ENCODE measurements around the gene MYH6. TPM values are rescaled to one million over a fixed set of nuclear protein-coding genes. Genes with fewer than 3 reads are reported as not detected.
"Not testable (repeated sequence)": the region's sequence is repeated elsewhere in the genome, so short reads cannot be mapped to it uniquely, and the experiment has no call there.

The MYH6 gene
- polyA plus RNA-seq, 1 donor, result 0.03 TPM

DNA sequence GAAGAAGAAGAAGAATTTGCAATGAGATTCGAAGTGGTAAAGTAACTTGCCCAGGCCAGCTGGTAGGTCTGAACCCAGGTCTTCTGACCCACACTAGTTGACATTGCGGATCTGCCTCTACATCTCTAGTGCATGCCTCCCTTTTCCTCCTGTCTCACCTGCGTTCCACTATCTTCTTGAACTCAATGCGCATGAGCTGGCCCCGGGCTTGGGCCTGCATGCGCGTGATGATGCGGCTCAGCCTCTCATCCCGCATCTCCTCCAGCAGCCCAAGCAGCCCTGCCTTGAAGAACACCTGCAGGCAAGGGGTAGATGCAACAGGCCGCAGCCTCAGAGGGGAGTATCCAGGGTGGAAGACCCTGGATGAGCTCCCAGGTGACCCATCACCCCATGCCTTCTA, 11.9 kb downstream of the MYH6 start:
- no peak for DNase-seq

DNA sequence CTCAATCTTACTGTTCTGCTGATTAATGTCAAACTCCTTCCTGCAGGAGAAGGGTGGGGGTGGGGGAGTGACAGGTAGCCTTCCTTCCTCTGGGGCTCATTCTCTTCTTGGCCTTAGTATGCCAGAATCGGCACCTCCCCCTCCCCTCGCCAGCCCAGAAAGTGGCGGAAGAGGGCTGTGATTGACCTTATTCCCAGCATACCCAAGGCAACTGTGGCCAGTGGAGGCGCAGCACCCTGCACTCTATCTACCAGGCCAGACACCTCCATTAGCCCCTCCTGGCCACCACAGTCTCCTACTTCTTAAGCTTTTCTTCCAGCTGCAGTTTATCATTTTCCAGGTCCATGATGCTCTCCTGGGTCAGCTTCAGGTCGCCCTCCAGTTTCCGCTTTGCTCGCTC, 15.5 kb downstream of the MYH6 start:
- 60% methylated on average over 1 of the region's 7 CpGs for WGBS (ENCODE audit: insufficient coverage, low lambda C conversion rate)
- H3K9me3 ChIP-seq (ENCODE audit: control insufficient read depth, low read depth, low read length), result no peaks in the 10 kb centered on the region
- no peaks in the 10 kb centered on the region for H3K4me1 ChIP-seq (ENCODE audit: control insufficient read depth, insufficient read depth, low read length)
- DNase-seq, result no peak
- no peaks in the 10 kb centered on the region for H3K36me3 ChIP-seq (ENCODE audit: control insufficient read depth, insufficient read depth, low read length)
- no peak overlapping the region for H3K27ac ChIP-seq (ENCODE audit: low read length)
- peaks cover 3% of the 10 kb centered on the region for H3K27me3 ChIP-seq (ENCODE audit: control insufficient read depth, insufficient read depth, low read length)
- no peak overlapping the region for H3K4me3 ChIP-seq (ENCODE audit: low read length)

More for the DNA sequence above, 11.9 kb downstream of the MYH6 start:
- Histone ChIP-seq H3K36me3 (ENCODE audit: control insufficient read depth, insufficient read depth, low read length) (no peaks in the 10 kb centered on the region), H3K4me3 (ENCODE audit: low read length) (no peak overlapping the region), H3K9me3 (ENCODE audit: control insufficient read depth, low read depth, low read length) (no peaks in the 10 kb centered on the region), H3K4me1 (ENCODE audit: control insufficient read depth, insufficient read depth, low read length) (no peaks in the 10 kb centered on the region), H3K27me3 (ENCODE audit: control insufficient read depth, insufficient read depth, low read length) (peaks cover 3% of the 10 kb centered on the region), H3K27ac (ENCODE audit: low read length) (no peak overlapping the region)
- whole genome bisulfite sequencing (ENCODE audit: insufficient coverage, low lambda C conversion rate), result 100% methylated on average over 1 of the region's 10 CpGs

DNA sequence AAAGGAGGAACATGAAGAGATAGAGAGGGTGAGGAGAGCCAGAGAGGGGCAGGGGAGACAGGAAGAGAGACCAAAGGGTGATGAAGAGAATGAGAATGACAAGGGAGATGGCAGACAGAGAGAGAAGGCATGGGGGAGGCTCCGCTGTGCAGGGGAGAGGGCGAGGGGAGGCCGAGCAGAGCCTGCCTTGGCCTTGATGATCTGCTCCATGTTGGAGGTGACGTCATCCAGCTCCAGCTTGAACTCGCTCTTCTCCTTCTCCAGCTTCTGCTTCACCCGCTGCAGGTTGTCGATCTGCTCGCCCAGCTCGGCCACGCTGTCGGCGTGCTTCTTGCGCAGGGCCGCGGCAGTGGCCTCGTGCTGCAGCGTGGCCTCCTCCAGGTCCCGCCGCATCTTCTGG, 18.2 kb downstream of the MYH6 start:
- not testable (repeated sequence) for H3K4me1 ChIP-seq (ENCODE audit: control insufficient read depth, insufficient read depth, low read length); DNase-seq; H3K9me3 ChIP-seq (ENCODE audit: control insufficient read depth, low read depth, low read length); H3K4me3 ChIP-seq (ENCODE audit: low read length); H3K27ac ChIP-seq (ENCODE audit: low read length); H3K27me3 ChIP-seq (ENCODE audit: control insufficient read depth, insufficient read depth, low read length); H3K36me3 ChIP-seq (ENCODE audit: control insufficient read depth, insufficient read depth, low read length)
- WGBS (ENCODE audit: insufficient coverage, low lambda C conversion rate), result no CpG with 5 or more reads among the region's 19 CpGs

DNA sequence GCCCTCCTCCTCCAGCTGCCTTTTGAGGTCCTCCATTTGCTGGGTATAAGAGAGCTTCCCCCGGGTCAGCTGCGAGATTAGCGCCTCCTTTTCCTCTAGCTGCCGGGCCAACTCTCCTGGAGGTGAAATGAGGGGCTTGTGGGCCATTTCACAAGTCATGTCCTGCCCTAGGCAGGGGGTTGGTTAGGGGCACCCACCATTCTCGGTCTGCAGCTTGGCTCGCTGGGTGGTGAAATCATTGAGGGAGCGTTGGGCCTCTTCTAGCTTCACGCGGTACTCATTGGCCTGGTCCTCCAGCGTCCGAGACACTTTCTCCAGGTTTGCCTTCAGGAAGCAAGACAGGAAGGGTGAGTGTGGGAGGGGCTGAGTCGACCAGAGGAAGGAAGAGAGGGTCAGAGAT, 18.7 kb downstream of the MYH6 start:
- Histone ChIP-seq H3K27ac (ENCODE audit: low read length) (no peak overlapping the region), H3K4me3 (ENCODE audit: low read length) (no peak overlapping the region), H3K9me3 (ENCODE audit: control insufficient read depth, low read depth, low read length) (no peaks in the 10 kb centered on the region), H3K4me1 (ENCODE audit: control insufficient read depth, insufficient read depth, low read length) (no peaks in the 10 kb centered on the region), H3K27me3 (ENCODE audit: control insufficient read depth, insufficient read depth, low read length) (peaks cover 3% of the 10 kb centered on the region), H3K36me3 (ENCODE audit: control insufficient read depth, insufficient read depth, low read length) (no peaks in the 10 kb centered on the region)
- DNase-seq, result no peak
- WGBS (ENCODE audit: insufficient coverage, low lambda C conversion rate), result 36% methylated on average over 1 of the region's 12 CpGs

DNA sequence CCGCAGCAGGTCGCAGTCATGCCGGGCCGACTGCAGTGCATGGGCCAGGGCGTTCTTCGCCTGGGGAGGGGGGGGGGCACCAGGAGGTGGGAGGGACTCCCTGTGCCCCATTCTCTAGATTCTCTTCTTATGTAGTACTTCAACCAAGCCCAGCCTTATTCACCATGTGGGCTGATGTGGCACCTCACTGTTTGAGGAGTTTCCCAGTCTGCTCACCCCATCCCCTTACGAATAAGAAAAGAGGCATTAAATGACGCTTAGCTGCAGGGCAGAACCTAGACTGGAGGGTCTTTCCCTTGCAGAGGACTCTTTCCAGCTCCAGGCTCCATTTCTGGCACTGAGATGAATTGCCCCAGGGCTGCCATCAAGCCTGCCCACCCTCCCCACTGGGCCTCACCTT, 19.1 kb downstream of the MYH6 start:
- no peak overlapping the region for H3K4me3 ChIP-seq (ENCODE audit: low read length)
- H3K9me3 ChIP-seq (ENCODE audit: control insufficient read depth, low read depth, low read length), result no peaks in the 10 kb centered on the region
- peaks cover 3% of the 10 kb centered on the region for H3K27me3 ChIP-seq (ENCODE audit: control insufficient read depth, insufficient read depth, low read length)
- no peak overlapping the region for H3K27ac ChIP-seq (ENCODE audit: low read length)
- no peaks in the 10 kb centered on the region for H3K36me3 ChIP-seq (ENCODE audit: control insufficient read depth, insufficient read depth, low read length)
- no peaks in the 10 kb centered on the region for H3K4me1 ChIP-seq (ENCODE audit: control insufficient read depth, insufficient read depth, low read length)
- no CpG with 5 or more reads among the region's 8 CpGs for WGBS (ENCODE audit: insufficient coverage, low lambda C conversion rate)
- DNase-seq, result no peak

DNA sequence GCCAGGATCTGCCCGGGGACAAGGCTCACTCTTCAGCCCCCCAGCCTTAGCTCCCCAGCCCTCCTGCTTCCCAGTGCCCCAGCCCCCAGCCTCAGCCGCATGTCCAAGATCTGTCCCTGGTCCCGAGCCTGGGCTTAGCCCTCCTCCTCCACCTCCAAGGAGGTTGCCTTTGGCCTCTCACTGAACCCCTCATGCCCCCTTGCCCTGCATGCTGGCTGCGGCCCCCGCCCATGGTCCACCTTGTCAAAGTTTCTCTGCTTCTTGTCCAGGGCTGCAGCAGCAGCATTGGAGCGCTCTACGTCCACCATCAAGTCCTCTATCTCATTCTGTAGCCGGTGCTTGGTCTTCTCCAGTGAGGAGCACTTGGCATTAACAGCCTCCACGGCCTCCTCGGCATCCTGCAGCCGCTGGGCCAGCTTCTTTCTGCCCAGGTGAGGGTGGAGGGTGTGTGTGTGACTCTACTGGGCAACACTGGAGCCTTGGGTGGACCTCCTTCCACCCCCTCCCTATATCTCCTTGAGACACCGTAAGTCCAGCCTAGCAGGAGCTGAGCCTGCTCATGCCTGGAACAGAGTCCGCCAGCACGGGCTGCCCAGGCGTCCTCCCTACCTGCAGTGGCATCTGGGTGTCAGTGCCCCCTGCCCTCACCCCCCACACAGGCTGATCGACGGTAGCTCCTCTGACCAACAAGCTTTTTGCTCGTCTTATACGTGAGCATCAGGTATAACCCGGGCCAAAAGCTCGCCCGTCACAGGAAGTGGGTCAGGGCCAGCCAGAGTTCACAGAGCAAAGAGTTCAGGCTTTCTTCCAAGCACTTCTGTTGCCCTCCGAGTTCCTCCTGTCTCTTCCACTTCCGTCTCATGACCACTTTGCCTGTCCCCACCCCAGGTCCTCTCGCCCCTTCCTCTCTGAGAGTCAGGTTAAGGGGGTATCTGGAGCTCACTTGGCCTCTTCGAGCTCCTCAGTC, 19.9 kb downstream of the MYH6 start:
- Histone ChIP-seq H3K27me3 (ENCODE audit: control insufficient read depth, insufficient read depth, low read length) (no peaks in the 10 kb centered on the region), H3K4me3 (ENCODE audit: low read length) (no peak overlapping the region), H3K9me3 (ENCODE audit: control insufficient read depth, low read depth, low read length) (no peaks in the 10 kb centered on the region), H3K27ac (ENCODE audit: low read length) (no peak overlapping the region), H3K4me1 (ENCODE audit: control insufficient read depth, insufficient read depth, low read length) (no peaks in the 10 kb centered on the region), H3K36me3 (ENCODE audit: control insufficient read depth, insufficient read depth, low read length) (no peaks in the 10 kb centered on the region)
- no CpG with 5 or more reads among the region's 26 CpGs for WGBS (ENCODE audit: insufficient coverage, low lambda C conversion rate)
- no peak for DNase-seq

DNA sequence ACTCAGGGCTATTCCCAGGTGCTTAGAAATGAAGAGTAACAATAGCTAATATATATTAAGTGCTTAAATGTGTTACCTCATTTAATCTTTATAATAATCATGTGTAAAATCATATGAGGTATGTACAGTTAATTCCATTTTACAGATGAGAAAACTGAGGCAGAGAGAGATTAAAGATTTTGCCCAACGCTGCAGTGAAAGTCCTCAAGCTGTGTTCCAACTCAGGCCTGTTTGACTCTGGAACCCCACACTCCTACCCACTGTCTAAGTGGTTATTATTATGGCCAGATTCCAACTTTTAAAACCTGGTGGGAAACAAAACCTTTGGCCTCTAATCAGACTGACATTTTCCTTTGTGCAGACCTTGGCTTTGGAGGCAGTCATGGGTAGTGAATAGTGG, 21.1 kb downstream of the MYH6 start:
- H3K27me3 ChIP-seq (ENCODE audit: control insufficient read depth, insufficient read depth, low read length), result no peaks in the 10 kb centered on the region
- no CpG with 5 or more reads among the region's 1 CpG for WGBS (ENCODE audit: insufficient coverage, low lambda C conversion rate)
- no peaks in the 10 kb centered on the region for H3K36me3 ChIP-seq (ENCODE audit: control insufficient read depth, insufficient read depth, low read length)
- no peak overlapping the region for H3K4me3 ChIP-seq (ENCODE audit: low read length)
- H3K9me3 ChIP-seq (ENCODE audit: control insufficient read depth, low read depth, low read length), result no peaks in the 10 kb centered on the region
- no peak for DNase-seq
- H3K27ac ChIP-seq (ENCODE audit: low read length), result no peak overlapping the region
- H3K4me1 ChIP-seq (ENCODE audit: control insufficient read depth, insufficient read depth, low read length), result no peaks in the 10 kb centered on the region

DNA sequence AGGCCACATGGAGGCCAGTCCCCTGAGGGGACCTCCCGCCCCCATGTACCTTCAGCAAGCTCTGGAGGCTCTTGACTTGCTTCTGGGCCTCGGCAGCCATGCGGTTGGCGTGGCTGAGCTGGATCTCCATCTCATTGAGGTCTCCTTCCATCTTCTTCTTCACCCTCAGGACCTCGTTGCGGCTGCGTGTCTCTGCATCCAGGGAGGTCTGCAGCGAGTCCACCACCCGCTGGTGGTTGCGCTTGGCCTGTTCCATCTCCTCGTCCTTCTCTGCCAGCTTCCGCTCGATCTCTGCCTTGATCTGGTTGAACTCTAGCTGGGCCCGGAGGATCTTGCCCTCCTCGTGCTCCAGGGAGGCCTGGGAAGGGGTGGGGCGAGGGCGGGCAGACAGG, 21.8 kb downstream of the MYH6 start:
- no CpG with 5 or more reads among the region's 17 CpGs for WGBS (ENCODE audit: insufficient coverage, low lambda C conversion rate)
- H3K9me3 ChIP-seq (ENCODE audit: control insufficient read depth, low read depth, low read length); H3K36me3 ChIP-seq (ENCODE audit: control insufficient read depth, insufficient read depth, low read length); H3K27ac ChIP-seq (ENCODE audit: low read length); H3K4me1 ChIP-seq (ENCODE audit: control insufficient read depth, insufficient read depth, low read length); H3K27me3 ChIP-seq (ENCODE audit: control insufficient read depth, insufficient read depth, low read length); H3K4me3 ChIP-seq (ENCODE audit: low read length); DNase-seq: not testable (repeated sequence)

DNA sequence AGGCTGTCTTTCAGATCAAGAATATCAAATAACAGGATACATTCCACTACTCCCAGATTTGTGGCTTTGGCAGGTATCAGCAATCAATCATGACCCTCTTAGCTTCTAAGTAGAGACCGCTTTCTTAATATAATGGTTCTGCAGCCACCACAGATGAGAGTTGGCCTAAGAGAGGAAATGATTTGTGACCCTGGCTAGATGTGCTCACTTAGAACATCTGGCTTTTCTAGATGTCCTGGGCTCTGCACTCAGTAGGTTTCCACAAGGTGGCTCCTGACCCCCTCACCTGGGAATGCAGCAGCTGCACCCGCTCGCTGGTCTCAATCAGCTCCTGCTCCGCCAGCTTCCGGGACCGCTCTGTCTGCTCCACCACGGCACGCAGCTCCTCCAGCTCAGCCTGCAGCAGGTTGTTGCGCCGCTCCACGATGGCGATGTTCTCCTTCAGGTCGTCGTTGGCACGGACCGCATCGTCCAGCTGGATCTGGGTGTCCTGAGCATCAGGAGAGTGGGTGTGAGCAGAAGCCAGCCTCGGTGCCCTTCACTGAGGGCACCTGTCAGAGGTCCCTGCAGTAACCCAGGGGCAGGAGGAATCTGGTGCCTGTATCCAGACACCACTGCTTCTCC, 22.3 kb downstream of the MYH6 start:
- Histone ChIP-seq H3K9me3 (ENCODE audit: control insufficient read depth, low read depth, low read length) (no peaks in the 10 kb centered on the region), H3K27me3 (ENCODE audit: control insufficient read depth, insufficient read depth, low read length) (no peaks in the 10 kb centered on the region), H3K4me1 (ENCODE audit: control insufficient read depth, insufficient read depth, low read length) (peaks cover 3% of the 10 kb centered on the region), H3K4me3 (ENCODE audit: low read length) (no peak overlapping the region), H3K27ac (ENCODE audit: low read length) (no peak overlapping the region), H3K36me3 (ENCODE audit: control insufficient read depth, insufficient read depth, low read length) (no peaks in the 10 kb centered on the region)
- no CpG with 5 or more reads among the region's 18 CpGs for WGBS (ENCODE audit: insufficient coverage, low lambda C conversion rate)
- no peak for DNase-seq

DNA sequence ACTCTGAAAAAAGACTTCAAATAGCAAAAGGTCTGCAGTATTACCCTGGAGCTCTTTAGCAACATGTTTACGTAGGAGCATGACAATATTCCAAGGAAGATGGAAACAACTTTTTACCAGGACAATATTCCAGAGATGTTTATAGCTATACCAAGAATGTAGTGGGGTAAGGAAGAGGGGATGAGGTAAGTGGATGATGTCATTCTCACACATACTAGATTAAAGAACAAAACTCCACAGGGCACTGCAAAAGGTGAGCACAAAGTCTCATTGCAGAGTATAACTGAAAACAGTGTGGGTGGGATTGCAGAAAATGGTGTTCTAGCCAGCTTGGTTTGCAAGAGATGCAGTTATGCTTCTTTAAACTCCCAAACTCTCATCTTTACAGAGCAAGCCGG, 22.8 kb downstream of the MYH6 start:
- Histone ChIP-seq H3K27ac (ENCODE audit: low read length) (no peak overlapping the region), H3K36me3 (ENCODE audit: control insufficient read depth, insufficient read depth, low read length) (no peaks in the 10 kb centered on the region), H3K4me3 (ENCODE audit: low read length) (no peak overlapping the region), H3K27me3 (ENCODE audit: control insufficient read depth, insufficient read depth, low read length) (no peaks in the 10 kb centered on the region), H3K9me3 (ENCODE audit: control insufficient read depth, low read depth, low read length) (no peaks in the 10 kb centered on the region), H3K4me1 (ENCODE audit: control insufficient read depth, insufficient read depth, low read length) (peaks cover 8% of the 10 kb centered on the region)
- WGBS (ENCODE audit: insufficient coverage, low lambda C conversion rate), result 100% methylated on average over 1 of the region's 2 CpGs
- no peak for DNase-seq

All from large intestine (tissue), 3 donors.